IPS-11a (cell line): ENCODE data around the gene ZIC3.

Experiments
- H3K4me3 ChIP-seq: one replicate; pipeline ENCODE4 v1.5.1; 2013; ENCODE audit warnings: low read depth, low read length, control low read depth

The ZIC3 gene

DNA sequence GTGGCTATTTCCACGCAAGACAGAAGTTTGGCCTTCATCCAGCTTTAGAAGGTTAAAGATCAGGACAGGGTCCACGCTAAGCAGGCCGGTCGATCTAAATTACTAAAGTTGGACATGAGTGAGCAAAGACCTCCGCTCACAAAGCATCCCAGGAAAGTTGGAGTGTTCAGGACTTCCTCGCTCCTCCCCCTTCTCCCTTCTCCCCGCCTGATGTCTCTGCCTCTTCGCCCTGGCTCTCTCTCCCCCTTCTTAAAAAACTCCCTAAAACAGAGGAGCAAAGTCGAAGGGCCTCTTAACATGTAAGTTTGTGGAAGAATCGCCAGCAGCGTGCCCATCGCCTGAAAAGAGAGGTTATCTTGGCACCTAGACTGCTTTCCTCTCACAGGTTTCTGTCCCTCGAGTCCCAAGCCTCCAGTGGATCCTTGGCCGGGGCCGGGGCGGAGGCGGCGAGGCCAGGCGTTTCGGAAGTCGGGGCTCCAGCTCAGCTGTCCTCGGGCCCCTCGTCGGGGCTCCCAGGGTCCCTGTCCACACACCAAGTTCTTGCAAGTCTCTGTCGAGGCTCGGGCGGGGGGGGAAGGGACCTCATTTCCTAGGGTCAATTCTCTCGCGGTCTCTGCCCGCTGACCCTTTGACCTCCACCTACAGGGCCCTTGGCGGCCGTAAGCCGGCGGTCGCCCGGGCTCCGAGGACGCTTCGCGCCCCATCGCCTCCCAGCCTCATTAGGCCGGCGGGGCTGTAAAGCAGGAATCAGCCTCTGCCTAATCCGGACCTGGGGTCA lies 7.6 kb downstream of the ZIC3 start:
- peak overlapping the region; percentile 17 for H3K4me3 ChIP-seq

DNA sequence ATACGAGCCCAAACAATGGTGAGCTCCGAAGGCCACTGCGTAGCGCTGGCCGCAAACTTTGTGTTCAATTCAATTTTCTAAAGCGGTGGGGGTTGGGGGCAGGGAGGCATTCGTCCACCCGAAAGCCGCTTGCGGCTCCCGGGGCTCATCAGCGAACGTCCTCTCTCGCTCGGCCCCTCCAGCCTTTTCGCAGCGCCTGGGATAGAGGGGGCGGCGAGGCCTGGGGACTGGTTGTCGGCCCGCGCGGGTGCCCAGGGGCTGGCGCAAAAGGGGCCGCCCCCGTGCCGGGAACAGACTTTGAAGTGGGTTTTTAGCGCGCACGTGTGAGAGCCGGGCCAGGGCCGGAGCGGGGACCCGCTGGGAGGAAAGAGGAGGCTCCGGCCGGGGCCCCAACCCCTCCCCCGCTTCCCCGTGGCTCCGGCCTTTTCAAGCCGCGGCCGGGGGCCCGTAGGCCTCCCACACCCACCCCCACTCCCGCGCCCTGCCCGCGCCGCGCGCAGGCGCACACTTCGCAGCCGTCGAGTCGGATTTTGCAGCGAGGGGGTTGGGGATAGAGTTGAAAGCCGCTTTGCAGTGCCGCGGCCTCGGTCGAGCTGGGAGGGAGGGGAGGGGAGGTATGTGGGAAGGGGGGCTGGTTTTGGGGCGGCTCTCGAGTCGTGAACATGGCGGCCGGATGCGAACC lies 8.3 kb downstream of the ZIC3 start:
- H3K4me3 ChIP-seq: peak overlapping the region; percentile 17

DNA sequence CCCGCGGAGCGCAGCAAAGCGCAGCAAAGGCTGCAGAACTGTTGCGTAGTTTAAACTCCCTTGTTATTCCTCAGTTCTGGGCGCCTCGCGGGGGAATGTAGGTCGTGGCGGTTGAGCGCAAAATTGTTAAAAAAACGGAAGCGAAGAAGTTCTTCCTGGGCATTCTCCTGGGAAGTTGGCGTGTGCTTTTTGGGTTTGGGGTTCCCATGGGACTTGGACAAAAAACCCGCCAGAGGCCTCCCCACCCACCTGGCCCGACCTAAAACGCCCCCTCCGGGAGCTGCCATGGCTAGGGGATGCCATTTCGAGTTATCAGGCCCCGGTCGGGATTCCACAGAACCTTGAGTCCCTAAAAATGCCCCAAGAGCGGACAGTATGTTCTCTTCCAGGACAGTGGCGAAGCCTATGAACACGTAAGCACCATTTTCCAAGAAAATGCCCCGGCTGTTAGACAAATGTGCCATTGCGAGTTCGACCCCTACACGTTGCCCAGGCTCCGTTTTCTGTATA lies 8.9 kb downstream of the ZIC3 start:
- H3K4me3 ChIP-seq: no peak overlapping the region

DNA sequence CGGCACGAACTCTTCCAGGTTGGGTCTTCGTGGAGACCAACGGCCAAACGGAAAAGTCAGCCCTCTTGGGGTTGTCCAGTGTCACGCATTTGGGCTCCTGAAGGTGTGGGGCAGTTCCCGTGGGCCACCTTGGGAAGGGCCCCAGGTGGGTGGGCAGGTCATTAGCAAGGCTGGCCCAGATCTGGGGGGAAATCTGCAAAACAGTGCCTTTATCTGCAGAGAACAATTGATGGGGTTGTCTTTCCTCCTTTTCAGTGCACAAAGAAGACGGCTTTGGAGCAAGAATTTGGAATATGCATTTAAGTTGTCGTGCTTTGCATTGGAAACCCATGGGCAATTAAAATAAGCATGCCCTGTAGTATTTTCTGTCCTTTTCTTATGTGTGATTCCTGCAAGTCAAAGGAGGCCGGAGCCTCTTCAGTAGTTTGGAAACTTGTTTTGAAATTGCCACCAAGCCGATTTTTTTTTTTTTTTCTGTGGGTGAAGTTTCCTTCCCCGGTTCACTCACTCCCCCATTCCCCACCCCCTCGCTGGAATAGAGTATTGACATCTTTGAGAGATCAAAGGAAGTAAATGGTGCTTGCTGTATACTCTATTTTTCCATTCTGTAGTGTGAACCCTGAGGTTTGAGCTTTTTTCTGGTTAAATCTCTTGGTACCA lies 9.8 kb downstream of the ZIC3 start:
- no peak overlapping the region for H3K4me3 ChIP-seq

DNA sequence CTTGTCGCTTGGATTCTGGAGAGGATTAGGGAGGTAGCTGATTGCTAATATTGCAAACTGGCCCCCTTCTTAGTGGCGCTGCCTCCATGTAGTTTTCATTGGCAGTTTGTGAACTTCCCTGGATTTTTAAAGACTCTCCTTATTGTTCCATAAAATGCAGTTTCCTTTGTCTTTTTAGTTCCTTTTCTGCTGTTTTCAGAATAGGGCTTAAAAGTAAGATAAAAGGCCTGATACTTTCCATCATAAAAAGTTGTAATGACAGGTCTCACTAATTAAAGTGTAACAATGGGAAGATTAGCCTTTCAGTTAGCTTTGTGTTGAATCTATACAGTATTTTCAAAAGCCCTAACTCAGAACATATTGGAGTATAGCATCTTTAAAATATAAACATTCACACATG lies 21.2 kb downstream of the ZIC3 start:
- no peak overlapping the region for H3K4me3 ChIP-seq

DNA sequence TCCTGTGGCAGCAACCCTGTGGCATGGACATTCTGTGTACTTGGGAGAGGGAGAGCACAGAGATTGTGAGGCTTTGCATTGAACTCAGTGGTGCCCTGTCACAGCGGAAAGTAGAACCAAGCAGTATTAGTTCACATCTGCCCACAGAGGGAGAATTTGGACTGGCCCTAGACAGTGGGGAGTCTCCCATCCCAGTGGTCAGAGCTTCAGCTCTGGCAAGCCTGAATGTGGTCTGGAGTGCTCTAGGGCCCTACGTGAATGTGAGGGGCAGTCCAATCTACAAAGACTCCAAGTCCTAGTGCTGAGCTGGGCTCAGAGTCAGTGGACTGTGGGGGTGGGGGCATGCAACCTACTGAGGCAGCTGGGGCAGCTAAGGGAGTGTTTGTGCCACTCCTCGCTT lies 34.8 kb downstream of the ZIC3 start:
- H3K4me3 ChIP-seq: no peak overlapping the region
